Measurements from ENCODE around the gene HTR3C.
"Not testable (repeated sequence)": the region's sequence is repeated elsewhere in the genome, so short reads cannot be mapped to it uniquely, and the experiment has no call there.

Gene HTR3C

DNA sequence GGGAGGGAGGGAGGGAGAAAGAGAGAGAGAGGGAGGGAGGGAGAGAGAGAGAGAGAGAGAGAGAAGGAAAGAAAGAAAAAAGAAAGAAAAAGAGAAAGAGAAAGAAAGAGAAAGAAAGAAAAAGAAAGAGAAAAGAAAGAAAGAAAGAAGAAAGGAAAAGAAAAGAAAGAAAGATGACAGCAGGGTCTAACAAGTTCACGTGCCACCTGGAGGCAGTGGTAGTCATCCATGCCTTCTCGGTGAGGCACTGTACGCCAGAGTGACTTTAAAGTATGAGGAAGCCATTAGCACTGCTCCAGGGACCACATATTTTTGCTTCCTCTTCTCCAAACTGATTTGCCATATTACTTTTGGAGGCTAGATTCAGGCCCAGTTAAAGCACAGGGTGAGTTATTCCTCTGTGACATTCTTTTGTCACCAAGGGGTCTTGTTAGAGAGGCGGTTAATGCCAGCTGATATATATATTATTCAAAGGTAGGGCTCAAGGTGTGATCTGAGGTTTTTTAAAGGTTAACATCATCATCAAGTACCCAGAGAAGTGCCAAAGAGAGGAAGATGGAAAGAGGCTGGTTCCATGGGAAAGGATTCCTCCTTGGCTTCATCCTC is 21.6 kb upstream of the HTR3C start, which contains the start of gene HTR3D:
HTR3D (plus strand) TSS at position 556 of the 606 bp plus-strand sequence; CDS start at position 556, 0 bp downstream.
- DNase-seq (ENCODE audit: low spot score): no peak

DNA sequence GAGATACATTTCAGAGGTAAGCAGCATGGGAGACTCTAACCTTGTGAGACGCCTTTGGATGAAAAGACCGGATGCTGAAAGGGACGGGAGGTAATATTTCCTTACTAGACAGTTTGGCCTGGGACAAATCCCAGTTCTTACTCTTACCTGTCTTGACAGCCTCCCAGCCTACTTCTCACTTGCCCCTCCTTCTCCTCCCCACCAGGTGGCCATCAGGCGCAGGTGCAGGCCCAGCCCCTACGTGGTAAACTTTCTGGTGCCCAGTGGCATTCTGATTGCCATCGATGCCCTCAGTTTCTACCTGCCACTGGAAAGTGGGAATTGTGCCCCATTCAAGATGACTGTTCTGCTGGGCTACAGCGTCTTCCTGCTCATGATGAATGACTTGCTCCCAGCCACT is 15.0 kb upstream of the HTR3C start:
- DNase-seq (ENCODE audit: low spot score): no peak

DNA sequence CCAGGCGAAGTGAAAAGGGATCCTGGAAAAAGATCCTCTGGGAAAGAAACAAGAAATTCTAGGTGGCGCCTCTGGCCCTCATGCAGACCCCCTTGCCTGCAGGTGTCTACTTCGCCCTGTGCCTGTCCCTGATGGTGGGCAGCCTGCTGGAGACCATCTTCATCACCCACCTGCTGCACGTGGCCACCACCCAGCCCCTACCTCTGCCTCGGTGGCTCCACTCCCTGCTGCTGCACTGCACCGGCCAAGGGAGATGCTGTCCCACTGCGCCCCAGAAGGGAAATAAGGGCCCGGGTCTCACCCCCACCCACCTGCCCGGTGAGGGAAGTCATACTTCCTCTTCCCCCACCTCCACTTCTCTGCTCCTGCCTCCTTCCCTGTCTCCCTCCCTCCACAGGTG is 14.5 kb upstream of the HTR3C start:
- not testable (repeated sequence) for DNase-seq (ENCODE audit: low spot score)

DNA sequence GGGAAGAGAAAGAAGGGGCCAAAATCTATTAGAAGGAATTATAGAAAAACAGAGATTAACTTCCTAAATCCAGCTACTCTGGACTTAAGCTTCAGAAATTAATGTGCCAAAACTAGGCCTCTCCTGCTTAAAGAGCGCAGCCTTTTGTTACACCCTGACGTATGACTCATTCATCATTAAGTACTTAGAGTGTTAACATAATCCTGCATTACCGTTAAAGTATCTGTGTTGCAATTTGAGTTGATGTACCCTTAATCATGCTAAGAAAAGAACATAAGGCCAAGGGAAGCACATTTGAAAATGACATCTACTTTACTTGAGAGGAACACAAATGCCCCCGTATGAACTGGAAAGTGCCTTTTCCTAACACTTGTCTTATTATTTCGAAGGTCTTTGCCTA is 13.4 kb upstream of the HTR3C start:
- no peak for DNase-seq (ENCODE audit: low spot score)

DNA sequence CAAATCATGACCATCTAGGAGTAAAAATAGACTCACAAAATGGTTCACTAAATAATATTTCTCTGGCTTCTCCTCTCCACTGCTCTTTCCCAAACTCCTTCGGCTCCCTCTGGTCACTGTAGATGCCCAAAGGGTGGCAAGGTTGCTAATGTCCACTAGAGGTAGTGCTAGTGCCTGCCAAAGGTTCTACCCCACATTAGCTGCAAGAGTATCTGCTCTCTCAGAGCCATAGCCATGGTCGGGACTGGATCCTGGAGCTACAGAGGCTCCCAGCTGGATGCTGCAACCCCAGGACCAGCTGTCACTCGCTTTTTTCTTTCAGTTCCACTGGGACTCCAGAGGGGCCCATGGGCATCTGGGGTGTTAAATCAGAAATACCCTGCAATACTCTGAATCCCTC is 12.8 kb upstream of the HTR3C start:
- peak; percentile 44 for DNase-seq (ENCODE audit: low spot score)

DNA sequence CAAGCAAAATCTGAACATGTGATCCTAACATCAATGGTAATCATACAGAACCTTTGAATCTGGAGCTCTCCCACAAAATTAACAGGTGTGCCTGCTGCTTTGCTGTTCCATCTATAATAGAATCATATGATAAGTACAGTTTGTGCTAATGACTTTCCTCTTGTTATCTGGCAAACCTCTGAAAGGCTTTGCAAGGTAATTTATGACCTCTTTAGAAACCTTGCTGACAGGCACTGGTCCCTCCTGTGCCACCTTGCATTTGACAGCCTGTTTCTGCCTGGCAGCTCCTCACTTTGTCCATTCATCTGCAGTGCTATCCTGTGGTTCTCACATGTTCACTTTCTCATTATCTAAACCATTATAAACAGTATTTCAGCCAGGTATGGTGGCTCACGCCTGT is 10.2 kb upstream of the HTR3C start:
- DNase-seq (ENCODE audit: low spot score): no peak

DNA sequence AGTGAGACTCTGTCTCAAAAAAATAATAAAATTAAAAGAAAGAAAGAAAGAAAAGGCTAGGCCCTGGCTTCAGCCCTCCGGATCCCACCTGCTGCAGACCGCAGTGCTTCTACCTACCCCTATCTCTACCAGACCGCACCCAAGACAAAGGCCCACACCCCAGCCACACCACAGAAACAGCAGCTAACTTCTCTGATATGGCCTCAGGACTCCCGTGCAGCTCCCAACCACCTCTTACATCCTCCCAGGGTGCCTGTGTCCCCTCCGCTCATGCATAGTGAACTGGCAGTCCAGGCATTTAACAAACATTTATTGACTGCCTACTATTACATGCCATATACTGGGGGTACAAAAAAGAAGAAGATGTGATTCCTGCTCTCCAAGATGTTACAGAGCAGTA is 6.9 kb upstream of the HTR3C start:
- no peak for DNase-seq (ENCODE audit: low spot score)

DNA sequence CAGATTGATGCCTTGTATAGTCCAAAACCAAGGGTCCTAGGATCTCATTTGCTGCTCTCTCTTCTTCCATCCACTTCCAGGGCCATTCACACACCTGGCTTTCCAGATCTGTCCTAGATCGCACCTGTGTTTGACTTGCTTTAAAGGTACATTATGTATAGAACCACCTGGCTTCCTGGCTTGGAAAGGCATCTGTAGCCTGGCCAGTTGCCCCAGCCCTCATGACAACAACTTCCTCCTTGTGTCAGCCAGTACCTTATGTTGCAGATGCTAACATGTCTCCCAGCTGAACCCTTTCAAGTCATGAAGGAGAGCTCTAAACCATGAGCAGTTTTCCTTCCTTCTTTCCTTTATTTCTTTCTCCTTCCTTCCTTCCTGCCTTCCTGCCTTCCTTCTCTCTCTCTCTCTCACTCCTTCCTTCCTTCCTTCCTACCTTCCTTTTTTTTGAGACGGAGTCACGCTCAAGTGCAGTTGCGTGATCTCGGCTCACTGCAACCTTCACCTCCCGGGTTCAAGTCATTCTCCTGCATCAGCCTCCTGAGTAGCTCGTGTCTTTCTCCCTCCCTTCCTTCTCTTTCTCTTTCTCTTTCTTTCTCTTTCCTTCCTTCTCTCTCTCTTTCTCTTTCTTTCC is 2.5 kb upstream of the HTR3C start:
- no peak for DNase-seq (ENCODE audit: low spot score)

DNA sequence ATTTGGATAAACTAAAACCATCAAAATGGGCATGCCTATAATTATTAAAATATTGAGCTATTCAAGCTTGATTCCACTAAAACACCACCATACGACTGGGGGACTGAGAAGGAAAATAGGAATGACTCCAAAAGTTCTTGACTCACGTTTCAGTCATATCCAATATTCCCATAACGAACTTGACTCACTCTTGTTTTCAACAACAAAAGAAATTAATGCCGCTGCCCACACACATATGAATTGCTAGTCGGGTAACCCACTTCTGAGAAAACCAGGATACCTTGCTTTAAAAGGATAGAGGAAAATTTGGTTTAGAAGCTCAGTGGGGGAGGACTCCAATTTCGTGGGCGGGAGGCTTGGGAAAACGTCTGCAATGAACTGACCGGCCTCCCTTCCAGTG is 5.2 kb downstream of the HTR3C start:
- DNase-seq (ENCODE audit: low spot score): no peak

DNA sequence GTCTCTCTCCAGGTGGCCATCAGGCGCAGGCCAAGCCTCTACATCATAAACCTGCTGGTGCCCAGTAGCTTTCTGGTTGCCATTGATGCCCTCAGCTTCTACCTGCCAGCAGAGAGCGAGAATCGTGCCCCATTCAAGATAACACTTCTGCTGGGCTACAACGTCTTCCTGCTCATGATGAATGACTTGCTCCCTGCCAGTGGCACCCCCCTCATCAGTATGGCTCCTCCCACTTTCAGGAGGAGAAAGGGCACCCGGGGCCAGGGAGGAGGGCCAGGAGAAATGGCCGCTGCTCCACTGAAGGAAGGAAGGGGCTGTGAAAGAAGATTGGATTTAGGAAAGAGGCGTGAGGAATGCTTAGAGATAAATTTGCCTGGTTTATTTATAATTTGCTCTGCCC is 6.6 kb downstream of the HTR3C start:
- DNase-seq (ENCODE audit: low spot score): no peak

DNA sequence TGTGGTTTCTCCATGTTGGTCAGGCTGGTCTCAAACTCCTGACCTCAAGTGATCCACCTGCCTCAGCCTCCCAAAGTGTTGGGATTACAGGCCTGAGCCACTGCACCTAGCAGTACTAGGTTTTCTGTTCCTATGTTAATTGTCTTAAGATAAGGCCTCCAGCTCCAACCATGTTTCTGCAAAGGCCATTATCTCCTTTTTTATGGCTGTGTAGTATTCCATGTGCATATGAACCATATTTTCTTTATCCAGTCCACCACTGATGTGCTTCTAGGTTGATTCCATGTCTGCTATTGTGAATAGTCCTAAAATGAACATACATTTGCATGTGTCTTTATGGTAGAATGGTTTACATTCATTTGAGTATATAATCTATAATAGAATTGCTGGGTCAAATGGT is 9.8 kb downstream of the HTR3C start:
- DNase-seq (ENCODE audit: low spot score): no peak

DNA sequence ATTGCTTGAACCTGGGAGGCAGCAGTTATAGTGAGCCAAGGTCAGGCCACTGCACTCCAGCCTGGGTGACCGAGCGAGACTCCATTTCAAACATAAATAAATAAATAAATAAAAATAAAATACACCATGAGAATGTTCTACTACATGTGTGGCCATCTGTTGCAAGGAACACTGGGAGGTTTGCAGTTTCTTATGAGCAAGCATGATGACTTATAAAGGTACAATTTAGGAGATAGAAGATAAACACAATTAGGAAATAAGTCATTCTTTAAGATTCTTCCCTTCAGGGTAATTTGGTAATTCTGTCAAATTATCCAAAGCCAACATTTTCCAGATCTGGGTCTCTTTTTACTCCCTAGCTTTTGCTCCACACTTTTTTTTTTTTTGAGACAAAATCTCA is 13.4 kb downstream of the HTR3C start:
- no peak for DNase-seq (ENCODE audit: low spot score)

DNA sequence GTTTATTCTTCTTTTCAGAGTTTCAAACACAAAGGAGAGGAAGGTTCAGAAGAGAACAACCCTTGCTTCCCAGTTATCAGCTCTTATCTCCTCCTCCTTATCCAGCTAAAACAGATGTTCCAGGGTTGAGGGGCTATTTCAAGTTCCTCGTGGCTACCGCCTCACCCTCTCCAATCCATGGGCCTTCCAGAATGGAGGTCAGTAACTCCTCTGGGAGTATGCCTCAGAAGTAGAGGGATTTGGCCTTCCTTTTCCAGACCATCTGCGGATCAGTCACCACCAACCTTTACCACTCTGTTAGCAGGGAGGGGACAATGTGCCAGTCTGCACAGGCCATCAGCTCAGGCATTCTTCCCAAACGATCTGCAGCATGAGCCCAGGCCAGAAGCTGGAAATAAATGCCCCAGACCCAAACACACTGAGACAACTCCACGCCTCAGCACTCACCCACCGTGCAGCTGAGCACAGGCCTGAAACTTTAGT is 14.8 kb downstream of the HTR3C start:
- DNase-seq (ENCODE audit: low spot score): no peak

DNA sequence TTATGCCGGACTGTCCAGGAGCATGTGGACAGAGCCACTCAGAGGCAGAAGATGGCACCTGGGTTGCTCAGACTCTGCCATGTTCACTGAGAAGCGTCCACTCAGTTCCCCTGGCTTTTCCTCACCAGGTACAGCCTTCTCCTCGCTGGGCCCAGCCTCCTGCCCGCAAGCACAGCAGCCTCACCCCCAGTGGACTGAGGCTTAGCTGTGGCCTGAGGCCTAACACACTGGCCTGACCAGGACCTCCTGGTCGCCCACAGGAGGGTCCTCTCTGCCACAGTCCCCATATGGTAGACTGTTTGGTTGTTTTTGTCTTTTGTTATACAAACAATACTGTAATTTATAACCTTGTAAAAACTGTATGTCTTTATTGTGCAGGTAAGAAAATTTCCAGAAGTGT is 15.5 kb downstream of the HTR3C start:
- no peak for DNase-seq (ENCODE audit: low spot score)

DNA sequence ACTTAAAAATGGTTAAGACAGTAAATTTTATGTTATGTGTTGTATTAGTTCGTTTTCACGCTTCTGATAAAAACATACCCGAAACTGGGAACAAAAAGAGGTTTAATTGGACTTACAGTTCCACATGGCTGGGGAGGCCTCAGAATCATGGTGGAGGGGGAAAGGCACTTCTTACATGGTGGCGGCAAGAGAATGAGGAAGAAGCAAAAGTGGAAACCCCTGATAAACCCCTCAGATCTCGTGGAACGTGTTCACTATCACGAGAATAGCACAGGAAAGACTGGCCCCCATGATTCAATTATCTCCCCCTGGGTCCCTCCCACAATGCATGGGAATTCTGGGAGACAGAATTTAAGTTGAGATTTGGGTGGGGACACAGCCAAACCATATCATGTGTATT is 18.3 kb downstream of the HTR3C start:
- not testable (repeated sequence) for DNase-seq (ENCODE audit: low spot score)

DNA sequence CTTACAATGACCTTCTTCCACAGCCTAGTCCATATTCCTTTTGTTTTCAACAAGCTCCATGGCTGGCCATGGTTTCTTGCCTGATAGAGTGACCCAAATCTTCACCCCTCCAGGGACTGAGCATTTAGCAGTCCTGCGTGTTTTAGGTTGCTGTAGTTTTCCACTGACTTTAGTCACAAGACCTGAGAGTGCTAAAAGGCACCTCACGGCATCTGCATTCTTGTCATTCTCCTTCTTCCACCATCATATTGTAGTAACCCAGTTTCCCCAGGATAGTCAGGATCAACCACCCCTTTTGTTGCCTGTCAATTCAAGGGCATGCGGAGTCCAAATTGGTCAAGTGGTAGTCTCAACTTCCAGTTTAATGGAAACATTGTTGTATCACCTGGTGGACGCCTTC is 20.8 kb downstream of the HTR3C start:
- no peak for DNase-seq (ENCODE audit: low spot score)

DNA sequence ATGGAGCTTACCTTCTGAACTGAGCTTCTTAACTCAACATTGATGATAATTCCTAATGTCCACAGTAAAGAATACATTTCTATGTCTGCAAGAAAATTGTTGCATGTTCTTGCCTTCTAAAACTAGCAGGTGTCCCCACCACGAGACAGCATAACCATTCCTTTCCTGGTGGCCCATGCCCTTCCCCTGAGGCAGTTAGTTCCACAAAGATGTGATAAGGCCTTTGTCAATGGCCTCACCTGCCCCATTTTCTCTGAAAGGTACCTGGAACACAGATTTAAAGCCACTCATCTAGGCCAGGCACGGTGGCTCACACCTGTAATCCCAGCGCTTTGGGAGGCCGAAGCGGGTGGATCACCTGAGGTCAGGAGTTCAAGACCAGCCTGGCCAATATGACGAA is 23.1 kb downstream of the HTR3C start:
- no peak for DNase-seq (ENCODE audit: low spot score)

DNA sequence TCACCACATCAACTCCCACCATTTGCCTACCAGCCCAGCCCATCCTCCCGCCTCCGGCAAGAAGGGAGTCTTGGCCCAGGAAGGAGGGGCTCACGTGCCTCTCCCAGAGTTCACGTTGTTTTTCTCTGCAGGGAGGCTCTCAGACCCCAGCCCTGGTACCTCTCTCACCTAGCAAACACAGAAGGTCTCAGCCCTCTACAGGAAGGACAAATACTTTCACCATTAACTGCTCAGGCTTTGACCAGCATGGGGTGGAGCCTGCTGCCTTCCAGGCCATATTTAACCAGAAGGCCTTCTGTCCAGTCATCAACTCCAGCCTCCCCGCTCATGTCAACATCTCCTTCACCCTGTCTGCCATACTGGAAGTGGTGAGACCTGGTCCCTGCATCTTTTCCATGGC is 25.0 kb downstream of the HTR3C start:
- no peak for DNase-seq (ENCODE audit: low spot score)

DNA sequence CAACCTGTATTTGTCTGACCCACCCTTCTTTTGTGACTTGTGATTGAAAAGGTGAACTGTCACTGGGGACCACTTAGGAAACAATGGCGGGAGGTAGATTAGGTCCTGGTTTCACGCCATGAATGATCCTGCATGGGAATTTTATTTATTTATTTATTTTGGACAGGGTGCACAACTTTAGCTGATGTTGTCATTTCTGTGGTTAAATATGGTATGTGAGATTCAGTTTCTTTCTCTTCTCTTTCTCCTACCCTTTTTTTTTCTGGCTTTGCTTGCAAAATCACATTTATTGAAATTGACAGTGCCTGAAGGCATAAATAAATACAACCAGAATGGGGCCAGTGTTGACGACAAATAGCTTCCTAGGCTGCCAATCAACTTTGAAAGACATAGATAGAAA is 26.0 kb downstream of the HTR3C start:
- DNase-seq (ENCODE audit: low spot score): no peak

DNA sequence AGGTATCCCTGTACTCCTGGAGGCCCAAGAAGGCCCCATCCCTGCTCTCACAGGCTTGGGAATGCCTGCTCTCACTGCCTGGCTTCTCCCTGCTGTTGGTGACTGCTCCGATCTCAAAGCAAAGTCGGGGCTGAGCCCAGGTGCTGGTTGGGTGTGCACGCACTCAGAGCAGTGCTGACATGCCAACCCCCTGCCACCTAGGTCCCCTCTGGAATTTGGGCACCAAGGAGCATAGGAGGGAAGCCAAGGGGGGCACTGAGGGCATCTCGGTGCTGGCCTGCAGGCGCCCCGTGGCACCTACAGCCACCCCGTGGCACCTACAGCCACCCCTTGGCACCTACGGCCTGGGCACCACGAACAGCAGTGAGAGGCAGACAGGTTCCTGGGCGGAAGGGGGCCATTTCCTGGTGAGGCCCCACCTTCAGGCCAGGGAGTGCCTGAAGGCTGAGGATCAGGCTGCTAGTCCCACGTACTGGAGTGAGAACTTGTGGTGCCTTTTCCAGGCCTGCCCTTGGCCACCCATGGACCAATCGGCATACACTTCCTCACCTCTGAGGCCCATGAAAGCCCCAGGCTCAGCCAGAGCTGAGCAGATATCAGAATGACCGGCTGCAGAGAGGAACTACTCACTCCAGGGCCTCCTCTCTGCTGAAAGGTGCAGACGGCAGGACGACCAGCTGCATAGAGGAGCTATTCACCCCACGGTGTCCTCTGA is 28.4 kb downstream of the HTR3C start:
- DNase-seq (ENCODE audit: low spot score): no peak

DNA sequence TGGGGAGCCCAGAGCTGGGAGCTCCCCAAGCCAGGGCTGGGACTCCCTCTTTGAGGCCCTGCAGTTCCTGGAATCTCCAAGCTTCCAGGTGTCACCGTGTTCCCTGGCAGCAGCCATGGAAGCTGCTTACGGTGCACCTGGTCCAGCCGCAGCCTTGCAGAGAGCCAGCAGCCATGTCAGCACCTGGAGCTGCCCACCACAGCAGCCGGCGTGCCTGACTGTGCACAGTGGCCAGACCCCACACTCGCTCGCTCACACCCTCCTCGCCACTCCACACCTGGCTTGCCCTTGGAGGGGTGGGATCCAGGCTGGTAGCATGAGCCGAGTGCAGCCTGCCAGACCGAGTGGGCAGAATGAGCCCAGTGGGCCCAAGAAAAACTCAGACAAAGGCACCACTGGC is 29.2 kb downstream of the HTR3C start:
- no peak for DNase-seq (ENCODE audit: low spot score)

DNA sequence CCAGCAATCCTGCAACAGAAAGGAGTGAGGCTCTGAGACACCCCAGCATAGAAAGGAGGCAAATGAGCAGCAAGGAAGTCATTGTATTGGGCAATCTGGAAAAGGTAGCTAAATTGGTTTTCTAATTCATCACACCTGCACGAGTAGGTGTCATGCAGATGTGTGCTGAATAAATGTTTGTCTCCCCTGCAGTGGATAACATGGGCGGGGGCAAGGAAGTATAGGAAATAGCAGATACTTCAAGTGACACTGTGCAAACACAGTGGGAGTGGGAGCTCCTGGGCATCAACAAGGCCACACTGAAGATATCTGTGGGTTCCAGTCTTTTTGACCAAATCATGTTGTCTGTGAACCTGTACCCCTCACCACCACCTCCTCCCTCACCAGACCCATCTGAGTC is 29.6 kb downstream of the HTR3C start:
- no peak for DNase-seq (ENCODE audit: low spot score)

DNA sequence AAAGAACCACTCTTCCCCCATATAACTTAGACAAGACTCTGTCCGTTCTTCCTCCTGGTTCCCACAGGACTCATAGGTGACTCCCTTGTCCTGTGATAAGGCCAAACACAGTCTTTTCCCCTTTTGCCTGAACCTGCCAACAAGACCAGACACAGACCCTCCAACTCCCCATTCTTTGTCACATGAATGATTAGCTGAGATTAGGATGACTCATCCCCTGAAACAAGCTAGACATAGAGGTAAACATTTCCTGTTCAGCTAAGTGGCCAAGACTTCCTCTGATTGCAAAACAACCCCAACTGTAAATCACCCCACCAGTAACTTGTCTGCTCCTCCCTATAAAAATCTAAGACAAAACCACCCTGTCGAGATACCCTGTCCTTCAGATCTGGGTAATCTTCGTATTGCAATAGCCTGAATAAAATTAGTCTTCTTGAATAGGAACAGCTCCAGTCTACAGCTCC is 32.6 kb downstream of the HTR3C start:
- peak; percentile 28 for DNase-seq (ENCODE audit: low spot score)
